HS-27A (cell line): ENCODE data around the gene ASH1L.
A peak's percentile ranks its signal among the peaks of the same experiment; 100 is the strongest.

Experiments
- DNase-seq: peaks from one replicate; pipeline ENCODE4 v3.0.0-alpha.2; 2012; ENCODE audit warnings: low read depth, missing footprints

ASH1L gene

DNA sequence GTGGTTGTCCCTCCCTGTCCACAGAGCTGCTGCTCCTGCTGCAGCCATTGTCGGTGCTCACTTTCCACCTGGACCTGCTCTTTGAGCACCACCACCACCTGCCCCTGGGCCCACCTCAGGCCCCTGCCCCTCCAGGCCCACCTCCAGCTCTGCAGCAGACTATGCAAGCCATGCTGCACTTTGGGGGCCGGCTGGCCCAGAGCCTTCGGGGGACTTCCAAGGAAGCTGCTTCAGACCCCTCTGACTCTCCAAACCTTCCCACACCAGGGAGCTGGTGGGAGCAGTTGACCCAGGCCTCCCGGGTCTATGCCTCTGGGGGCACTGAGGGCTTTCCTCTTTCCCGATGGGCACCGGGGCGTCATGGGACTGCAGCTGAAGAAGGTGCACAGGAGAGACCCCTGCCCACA is 236.0 kb downstream of the ASH1L start:
- DNase-seq, result no peak

DNA sequence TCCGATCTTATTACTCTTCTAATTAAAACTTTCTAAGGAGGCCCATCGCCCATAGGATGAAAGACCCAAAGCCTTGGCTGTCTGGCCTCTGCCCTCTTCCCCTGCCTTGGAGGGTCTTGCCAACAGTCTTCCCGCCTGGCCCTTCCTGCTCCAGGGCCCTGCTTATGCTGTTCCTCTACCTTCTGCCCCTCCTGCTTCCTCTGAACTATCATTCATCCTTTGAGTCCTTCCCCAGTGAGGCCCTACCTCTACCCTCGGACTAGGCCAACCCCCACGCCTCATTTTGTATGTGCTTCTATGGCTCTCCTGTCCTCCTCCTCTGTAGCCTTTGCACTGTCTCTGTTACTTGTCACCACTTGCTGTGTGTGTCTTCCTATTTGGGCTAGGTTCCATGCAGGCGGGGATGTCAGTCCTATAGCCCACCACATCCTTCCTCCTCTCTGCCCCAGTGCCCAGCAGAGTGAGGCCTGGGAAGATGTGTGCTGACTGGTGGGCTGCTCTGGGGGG is 236.5 kb downstream of the ASH1L start:
- no peak for DNase-seq

DNA sequence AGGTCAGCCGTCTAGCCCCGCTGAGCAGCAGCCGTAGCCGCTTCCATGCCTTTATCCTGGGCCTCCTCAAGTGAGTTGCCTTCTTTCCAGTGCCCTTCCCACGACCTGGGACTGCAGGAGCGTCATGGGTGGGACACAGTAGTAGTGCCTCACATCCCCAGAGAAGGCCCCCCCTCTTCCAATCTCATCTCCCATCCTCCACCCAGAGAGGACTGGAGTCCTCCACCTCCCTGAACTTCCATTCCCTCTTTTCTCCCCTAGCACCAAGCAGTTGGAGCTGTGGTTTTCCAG is 237.1 kb downstream of the ASH1L start:
- no peak for DNase-seq

DNA sequence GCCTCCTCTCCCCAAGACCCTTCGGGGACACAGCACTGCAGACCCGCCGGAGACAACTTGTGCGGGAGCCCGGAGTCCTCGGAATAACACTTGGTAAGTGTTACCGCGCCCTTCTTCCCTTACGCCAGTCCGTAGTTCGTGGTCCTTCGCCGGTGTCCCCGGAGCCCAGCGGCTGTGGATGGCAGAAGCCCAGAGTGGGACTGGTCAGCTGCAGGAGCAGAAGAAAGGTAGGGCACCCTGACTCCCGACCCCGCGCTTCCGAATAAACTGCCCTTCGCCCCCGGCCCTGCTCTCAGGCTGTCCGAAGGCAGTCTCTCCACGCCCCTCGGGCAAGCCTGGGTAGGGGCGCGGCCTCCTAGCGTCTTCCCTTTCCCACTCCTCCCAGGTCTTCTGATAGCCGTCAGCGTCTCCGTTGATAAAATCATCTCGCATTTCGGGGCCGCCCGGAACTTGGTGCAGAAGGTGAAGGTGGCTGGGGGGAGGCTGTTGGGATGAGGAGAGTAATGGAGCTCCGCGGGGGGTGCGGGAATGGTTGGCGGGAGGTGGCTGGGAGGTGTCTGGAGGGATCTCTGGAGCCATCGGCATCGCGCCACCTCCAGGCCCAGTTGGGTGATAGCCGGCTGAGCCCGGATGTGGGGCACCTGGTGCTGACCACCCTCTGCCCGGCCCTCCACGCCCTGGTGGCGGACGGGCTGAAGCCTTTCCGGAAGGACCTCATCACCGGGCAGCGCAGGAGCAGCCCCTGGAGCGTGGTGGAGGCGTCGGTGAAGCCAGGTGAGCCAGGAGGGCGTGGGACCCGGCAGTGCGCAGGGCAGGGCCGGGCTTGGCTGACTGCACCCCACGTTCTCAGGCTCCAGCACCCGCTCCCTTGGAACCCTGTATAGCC is 237.6 kb downstream of the ASH1L start:
- DNase-seq, result peak; percentile 22

DNA sequence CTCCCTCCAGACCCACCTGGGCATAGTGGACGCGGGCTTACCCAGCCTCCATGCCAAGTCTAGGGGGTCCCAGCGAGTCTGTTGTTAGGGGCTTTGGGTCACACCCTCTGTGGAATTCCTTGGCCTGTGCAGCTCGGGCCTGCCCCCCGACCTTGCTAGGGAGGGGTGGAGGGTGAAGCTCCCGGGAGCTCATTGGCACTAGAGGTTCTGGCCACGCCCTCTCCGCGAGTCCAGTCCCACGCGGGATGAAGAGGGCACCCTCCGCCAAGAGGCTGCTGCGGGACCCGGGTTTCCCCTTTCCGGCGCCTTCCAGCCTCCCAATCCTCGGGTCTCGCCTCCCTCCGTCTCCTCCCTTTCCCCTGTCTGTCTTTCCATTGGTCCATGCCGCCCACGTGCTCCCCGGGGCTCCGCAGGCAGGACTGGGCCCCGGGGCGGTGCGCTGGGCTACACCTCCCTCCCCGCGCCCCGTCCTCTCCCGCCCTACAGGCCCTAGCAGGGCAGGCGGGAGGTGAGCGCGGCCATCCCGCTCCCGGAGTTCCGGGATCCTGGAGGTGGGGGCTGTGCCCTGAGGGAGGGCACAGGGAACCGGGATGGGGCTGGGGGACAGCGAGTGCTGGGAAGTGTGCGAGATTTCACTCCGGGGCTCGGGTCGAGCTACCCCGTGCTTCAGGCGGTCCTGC is 238.4 kb downstream of the ASH1L start:
- DNase-seq, result peak; percentile 85

DNA sequence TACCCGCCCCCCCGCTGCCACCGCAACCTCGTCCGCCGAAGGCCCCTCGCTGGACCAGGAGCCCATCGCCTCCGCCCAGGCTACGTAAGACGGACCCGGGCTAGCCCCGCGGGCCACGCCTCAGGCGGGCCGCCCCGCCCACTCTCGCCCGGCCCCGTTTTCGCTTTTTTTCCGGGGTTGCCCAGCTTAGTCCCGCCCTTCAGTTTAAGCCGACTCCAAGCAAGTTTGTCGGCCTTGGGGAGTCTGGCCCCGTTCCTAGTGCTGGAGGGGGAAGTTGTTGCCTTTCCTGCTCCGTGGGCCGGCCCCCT is 238.9 kb downstream of the ASH1L start:
- peak; percentile 76 for DNase-seq

DNA sequence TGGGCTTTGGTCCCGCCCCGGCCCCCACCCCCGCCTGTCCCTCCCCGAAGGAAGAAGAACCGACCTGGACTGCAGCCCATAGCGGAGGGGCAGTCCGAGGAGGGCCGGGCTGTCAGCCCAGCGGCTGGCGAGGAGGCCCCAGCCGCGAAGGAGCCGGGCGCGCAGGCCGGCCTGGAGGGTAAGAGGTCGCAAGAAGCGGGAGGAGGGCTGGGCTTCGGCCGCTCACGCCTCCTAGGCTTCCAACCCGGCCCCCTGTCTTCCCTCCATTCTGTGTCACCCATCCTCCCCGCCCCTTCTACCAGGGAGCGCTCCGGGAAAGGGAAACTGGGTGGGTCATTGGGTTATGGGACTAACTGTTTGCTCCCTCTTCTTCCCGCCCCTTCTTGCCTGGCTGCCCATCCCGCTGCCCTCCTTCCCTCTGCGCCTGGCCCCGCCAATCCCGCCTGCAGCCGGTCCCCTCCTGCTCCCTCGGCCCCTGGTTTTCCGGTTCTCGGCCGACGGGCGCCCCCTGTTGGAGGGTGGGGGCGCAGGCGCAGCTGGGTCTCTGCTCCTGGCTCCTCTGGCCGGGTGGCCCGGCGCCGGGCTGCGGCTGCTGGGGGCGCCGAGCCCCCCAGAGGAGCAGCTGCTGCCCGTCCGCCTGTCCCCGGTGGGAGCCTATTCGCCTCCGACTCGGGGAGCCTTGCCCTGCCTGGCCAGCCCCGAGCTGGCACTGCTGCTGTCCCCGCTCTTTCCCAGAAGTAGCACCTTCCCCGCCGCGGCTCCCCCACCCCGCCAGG is 239.5 kb downstream of the ASH1L start:
- peak; percentile 86 for DNase-seq

DNA sequence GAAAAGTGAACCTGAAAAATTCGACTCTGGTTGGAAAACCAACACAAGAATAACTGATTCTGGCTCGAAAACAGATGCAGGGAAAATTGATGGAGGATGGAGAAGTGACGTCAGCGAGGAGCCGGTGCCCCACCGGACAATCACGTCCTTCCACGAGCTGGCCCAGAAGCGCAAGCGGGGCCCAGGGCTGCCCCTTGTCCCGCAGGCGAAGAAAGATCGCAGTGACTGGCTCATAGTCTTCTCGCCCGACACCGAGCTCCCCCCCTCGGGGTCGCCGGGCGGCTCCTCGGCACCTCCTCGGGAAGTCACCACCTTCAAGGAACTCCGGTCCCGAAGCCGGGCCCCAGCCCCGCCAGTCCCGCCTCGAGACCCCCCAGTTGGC is 240.0 kb downstream of the ASH1L start:
- DNase-seq, result no peak

DNA sequence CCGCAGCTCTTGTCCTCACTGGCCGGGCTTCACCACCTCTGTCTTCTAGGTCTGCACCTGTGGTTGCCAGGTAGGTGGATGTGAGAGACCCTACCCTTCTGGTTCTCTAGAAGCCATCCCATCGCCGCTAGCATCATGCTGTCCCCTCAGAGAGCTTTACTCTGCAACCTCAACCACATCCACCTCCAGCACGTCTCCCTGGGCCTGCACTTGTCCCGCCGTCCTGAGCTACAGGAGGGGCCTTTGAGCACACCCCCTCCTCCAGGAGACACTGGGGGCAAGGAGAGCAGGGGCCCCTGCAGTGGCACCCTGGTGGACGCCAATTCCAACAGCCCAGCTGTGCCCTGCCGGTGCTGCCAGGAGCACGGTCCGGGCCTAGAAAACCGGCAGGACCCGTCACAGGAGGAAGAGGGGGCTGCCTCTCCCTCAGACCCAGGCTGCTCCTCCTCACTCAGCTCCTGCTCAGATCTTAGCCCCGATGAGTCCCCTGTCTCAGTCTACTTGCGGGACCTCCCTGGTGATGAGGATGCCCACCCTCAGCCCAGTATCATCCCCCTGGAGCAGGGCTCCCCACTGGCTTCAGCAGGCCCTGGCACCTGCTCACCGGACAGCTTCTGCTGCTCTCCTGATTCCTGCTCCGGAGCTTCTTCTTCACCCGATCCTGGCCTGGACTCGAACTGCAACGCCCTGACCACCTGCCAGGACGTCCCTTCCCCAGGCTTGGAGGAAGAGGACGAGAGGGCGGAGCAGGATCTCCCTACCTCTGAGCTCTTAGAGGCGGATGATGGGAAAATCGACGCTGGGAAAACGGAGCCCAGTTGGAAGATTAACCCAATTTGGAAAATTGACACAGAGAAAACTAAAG is 240.7 kb downstream of the ASH1L start:
- DNase-seq, result no peak

DNA sequence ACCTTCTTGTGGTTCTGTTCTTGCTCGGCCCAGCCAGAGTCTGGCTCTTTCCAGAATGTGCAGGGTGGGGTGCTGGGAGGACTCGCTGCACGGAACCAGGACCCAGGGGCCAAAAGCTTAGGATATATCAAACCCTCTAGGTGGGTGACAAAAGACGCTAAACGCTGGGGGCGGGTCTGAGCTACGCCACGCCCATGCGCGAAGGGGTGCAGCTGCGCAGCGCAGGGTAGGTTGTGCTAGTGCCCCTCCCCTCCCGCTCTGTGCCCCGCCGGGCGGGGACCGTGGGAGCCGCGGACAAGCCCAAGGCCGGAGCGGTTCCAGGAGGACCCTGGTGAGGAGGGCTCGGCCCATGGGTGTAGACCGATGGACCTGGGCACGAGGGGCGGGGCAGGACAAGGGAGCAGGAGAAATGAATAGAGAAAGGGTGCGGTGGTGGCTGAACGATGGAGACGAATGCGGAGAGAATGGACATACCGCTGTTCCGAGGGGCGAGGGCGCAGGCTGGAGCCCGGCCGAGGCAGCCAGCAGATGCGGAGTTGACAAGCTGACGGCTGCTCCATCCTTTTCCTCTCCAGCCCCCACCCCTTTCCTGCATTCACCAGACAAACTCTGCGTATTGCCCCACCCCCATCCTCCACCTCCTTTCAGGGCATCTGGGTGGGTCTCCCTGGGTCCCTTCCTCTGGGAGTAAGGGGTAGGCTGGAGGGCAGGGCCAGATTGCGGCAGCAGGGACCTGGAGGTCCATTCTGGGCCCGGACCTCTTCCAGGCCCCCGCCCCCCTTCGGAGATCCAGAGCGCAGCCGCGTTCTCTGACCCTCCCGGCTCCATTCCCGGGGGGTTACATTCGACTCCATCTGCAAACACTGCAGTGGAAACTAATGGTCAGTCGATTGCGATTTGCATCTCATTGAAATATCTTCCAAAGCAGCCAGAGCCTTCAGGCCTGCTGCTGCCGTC is 241.7 kb downstream of the ASH1L start, which contains the start of gene RUSC1:
RUSC1 (plus strand) TSS at position 234 of the 957 bp plus-strand sequence. CDS start 880 bp downstream, outside the sequence.
- no peak for DNase-seq

DNA sequence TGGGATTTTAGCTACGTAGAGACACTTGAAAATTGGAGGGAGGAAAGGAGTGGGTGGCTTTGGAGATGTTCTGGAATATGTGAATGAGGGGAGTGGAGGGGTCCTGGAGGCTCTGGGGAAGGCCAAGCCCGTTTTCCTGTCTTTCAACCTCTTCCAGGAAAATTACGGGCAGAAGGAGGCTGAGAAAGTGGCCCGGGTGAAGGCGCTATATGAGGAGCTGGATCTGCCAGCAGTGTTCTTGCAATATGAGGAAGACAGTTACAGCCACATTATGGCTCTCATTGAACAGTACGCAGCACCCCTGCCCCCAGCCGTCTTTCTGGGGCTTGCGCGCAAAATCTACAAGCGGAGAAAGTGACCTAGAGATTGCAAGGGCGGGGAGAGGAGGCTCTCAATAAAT is 242.4 kb downstream of the ASH1L start:
- DNase-seq, result no peak

DNA sequence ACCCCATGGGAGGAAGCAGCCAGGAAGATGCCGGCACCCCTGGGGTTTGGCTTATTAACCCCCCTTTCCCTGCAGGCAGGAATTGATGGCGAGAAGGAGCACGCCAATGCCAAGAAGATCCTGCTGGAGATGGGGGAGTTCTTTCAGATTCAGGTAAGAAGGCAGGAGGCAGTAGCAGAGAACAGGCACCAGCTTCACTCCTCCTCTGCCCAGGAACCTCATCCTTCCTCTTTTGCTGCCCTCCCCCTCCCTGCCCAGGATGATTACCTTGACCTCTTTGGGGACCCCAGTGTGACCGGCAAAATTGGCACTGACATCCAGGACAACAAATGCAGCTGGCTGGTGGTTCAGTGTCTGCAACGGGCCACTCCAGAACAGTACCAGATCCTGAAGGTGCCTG is 243.1 kb downstream of the ASH1L start:
- DNase-seq, result no peak

DNA sequence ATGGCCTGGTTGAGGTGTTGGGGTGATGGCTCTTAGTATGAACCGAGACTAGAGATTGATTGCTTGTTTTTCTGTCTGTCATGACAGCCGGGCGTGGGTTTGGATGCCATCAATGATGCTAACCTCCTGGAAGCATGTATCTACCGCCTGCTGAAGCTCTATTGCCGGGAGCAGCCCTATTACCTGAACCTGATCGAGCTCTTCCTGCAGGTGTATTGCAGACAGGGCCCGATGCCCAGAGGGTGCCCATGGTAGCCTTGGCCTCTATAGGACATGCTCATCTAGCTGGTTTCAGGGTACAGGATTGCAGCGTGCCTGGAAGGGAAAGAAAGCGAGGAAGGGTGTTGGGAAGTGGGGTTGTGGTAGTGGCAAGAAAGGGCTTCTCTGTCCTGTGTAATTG is 244.5 kb downstream of the ASH1L start:
- DNase-seq, result no peak

DNA sequence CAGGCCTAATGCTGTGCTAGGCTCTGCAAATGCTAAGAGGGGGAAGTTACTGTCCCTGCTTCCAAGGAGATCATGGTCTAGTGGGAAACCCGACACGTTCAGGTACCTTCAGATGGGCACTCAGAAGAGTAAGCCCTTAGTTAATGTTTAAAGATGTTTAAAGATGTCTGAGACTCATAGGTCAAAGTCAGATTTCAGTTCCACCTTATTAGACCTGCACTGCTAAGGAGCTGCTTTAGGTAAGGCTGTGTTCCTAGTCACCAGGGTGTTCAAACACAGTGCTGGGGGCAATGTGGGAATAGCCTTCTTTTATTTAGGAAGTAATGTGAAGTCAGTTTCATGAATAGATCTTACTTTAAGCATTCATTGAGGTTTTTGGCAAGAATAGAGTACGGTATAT is 245.7 kb downstream of the ASH1L start:
- DNase-seq, result no peak

DNA sequence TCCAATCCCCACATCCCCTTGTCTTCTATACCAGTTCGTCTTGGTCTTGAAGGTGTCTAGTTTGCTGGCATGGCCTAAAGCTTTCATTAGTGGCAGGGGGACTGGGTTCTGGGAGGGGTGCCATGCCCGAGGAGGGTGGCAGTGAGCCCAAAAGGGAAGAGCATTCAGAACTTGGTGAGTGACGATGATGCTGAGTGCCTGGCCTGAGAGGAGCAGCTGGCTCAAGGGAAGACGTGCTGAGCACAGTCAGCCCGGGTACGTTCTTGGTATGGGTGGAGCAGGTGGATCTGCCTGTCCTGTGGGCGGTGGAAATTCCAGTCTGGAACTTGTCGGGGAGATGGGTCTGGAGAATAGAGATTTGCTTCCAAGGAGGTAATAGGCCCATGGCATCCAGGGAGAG is 249.3 kb downstream of the ASH1L start:
- DNase-seq, result no peak

DNA sequence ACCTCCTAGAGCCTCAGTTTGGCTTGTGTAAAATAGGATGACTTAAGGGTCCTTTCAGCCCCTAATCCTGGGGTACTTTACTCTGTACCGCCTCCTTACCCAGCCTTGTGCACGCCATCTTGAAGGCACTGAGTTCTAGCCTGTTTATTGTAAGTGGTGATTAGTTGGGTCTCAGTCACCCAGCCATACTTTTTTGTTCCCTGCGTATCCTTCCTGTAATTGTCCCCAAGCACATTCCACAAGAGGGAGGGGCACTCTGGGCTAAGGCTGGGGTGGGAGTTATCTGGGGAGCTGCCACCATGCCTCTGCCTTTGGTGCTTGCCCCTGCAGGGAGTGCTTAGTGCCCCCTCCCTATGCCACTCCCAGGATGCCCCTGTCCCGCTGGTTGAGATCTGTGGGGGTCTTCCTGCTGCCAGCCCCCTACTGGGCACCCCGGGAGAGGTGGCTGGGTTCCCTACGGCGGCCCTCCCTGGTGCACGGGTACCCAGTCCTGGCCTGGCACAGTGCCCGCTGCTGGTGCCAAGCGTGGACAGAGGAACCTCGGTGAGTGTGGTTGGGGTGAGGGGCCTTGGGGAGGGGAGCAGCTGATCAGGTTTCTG is 253.1 kb downstream of the ASH1L start:
- DNase-seq, result no peak

DNA sequence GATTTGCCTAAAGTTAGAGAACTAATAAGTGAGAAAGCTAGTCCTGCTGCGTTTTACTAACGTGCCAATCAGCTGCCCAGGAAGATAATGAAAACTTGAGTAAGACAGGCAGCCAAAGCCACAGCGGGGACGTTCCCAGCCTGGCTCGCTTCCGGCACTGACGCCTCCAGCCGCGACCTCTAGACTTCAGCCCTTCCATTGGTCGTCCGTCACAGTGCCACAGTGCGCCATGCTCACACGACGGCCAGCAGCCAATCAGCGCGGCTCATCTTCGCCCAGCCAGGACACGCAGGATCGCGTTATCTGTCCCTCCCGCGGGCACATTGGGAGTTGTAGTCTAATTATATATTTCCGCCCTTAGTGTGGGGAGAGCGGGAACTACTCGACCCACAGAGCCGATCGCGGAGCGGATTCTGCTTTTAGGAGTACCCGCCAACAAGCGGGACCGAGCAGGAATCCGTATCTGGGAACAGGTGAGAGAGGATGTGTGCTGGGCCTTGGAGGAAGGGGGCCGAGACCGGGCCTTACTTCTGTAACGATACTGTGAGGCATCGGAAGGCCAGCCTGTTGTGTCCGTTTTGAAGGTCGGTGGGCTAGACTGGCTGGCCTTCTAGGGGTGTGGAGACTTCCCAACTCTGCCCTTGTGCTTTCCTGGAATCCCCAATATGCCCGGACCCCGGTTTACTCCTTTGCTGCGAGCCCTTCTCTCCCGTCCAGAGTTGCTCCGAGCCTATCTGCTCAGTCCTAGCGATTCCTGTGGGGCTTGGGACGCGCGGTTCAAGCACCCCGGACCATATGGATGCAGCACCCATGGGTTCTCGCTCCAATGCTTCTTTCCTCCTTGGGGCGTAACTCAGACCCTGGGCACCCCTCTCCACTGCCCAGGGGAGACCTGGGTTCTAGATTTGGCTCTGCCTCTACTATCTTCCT is 253.8 kb downstream of the ASH1L start, which contains the start of gene FDPS:
FDPS (plus strand) TSS at position 374 of the 930 bp plus-strand sequence. CDS start 924 bp downstream, outside the sequence.
- peak; percentile 93 for DNase-seq

DNA sequence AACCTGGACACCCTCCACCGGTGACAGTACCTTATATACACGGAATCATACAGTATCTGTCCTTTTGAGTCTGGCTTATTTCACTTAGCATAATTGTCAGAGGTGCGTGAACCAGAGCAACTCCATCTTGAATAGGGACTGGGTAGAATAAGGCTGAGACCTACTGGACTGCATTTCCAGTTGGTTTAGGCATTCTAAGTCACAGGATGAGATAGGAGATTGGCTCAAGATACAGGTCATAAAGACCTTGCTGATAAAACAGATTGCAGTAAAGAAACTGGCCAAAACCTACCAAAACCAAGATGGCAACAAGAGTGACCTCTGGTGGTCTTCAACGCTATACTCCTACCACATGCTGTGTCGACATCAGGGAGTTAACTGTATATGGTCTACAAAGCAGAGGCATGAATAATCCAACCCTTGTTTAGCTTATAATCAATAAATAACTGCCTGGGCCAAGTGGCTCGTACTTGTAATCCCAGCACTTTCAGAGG is 255.3 kb downstream of the ASH1L start:
- no peak for DNase-seq

DNA sequence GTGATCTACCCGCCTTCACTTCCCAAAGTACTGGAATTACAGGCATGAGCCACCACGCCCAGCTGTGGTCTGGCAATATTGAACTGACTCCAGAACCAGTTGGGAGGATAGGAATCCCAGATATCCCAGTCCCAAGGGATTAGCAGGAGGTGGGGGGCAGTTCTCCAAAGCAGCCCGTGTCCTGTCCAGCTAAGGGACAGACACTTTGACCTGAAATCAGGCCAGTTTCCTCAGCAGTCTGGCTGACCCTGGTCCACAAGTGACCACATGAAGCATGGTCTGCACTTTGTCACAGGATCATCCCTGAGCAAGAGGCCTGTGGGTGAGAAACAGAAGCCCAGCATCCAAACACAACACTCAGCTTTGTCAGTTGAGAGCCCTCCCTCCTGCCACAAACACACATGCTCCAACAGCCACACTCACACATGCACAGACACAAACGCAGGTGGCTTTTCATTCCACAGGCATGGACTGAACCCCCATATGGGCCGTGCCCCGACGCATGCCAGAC is 256.7 kb downstream of the ASH1L start:
- DNase-seq, result no peak
